HG03175 (cell line): Measurements from ENCODE around the gene CBX7.
"Not testable (repeated sequence)": the region's sequence is repeated elsewhere in the genome, so short reads cannot be mapped to it uniquely, and the experiment has no call there.

Experiments
- ATAC-seq: cut with Tn5 transposase; IDR thresholded peaks from one replicate; pipeline ENCODE4 v1.9.1; 2021; ENCODE audit warnings: mild to moderate bottlenecking, moderate library complexity; ENCODE audit not compliant: unreplicated experiment

The CBX7 gene

GRCh38 chr22:39174498-39175352, 22.2 kb upstream of the CBX7 start:
- no peak for ATAC-seq

DNA sequence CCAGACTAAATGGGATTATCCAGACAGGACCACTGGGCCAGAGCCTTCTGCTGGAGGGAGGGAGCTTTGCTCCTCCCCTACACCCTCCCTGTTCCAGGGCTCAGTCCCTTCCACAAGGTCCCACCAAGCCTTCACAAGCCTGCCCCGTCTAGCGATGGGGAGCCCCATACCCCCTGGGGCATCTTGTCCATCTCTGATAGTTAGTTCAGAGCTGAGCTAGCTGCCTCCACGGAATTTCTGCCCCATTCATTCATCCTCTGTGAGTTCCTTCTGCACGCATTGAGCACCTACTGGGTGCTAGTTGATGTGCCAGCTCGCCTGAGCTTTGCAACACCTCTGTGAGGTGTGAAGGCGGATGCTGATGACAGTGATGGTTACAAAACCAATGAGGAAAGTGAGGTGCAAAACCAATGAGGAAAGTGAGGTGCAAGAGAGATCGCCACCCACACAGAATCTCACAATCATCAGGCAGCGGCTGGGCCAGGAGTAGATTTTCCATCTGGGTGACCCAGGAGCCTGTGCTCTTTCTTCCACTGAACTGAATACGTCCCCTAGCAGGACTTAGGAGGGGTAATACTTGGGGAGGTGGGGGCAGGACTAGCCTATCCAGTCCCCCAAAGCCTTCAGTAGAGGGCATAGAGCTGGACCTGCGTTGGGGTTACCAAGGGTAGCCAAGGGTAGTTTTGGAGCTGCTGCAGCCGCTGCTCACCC, 21.5 kb upstream of the CBX7 start:
- ATAC-seq: no peak

DNA sequence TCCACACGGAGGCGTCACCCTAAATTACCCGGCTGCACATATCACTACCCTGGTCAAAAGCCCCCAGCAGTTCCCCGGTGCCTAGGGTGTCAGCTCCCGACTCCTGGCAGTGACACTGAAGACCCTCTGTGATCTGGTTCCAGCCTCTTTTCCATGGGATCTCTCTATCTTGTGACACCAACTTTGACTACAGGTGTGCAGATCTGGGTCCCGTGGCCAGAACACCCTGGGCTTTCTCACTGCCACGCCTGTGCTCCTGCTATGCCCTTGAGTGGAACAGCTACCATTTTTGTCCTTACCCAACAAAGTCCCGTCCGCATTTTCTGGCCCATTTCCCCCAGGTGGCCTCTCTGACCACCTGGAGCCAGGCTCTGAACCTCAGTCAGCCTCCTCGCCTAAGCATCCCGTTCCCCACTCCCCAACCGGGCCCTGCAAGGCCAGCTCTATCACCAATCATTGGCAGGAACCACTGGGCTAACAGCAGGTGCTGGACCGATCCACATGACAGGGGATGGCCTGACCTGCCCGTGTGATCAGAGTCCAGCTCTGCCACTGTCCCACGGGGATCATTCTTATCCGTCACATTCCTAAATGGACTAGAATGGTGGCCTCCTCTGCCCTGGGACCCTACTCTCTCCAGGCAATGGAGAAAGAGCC, 20.7 kb upstream of the CBX7 start:
- ATAC-seq: no peak

- not testable (repeated sequence) for ATAC-seq
Observed at GRCh38 chr22:39172265-39173049, 20.0 kb upstream of the CBX7 start.

GRCh38 chr22:39171623-39172264, 19.3 kb upstream of the CBX7 start:
- no peak for ATAC-seq

- ATAC-seq: peak; percentile 71
Observed at GRCh38 chr22:39170825-39171622, 18.5 kb upstream of the CBX7 start.

DNA sequence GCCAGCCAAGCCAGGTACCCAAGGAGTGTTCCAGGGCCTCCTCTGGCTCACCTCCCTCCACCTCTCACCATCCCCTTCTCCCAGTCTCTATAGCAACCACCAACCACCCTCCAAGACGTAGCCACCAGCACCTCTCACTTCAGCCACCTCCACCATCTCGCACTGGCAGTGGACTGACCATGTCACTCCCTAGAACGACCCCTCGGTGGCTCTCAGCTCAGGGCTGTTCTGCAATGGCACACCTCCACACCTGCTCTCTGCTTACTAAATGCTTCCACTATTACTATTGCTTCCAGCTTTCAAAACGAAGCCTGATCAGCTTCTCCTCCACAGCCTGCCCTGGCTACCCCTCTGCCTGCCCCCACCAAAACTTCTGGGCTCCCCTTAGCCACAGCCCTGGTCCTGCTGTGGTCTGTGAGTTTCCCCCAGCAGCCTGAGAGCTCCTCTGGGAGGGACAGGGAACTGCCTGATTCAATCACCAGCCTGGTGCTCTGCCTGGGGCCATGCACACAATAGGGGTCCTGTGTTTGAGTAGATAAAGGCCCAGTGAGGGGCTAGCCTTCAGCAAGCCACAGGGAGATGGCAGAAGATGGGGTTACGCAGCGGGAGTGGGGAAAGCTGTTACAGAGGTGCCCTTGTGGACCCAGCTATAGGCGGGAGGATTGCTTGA, 17.5 kb upstream of the CBX7 start:
- no peak for ATAC-seq

DNA sequence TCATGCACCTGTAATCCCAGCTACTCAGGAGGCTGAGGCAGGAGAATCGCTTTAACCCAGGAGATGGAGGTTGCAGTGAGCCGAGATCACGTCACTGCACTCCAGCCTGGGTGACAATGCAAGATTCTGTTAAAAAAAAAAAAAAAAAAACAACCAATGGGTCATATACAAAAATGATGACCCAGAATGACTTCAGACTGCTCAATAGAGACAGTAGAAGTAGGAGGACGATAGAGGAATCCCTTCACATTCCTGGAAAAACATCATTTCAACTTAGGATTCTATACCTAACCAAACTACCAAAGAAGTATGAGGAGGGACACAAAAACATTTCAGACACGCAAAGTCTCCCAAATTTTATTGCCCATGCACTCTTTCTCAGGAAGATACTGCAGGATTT, 14.1 kb upstream of the CBX7 start:
- ATAC-seq: no peak

DNA sequence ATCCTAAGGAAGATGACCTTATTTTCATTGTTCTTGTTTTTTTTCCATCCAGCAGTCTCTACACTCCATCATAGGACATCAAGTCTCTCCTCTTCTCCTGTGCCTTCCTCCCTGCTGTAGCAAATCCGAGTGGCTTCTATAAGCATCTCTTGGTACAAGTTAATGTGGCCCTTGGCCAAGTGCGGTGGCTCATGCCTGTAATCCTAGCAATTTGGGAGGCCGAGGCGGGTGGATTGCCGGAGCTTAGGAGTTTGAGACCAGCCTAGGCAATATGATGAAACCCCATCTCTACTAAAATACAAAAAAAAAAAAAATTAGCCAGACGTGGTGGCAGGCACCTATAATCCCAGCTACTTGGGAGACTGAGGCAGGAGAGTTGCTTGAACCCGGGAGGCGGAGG, 3.6 kb upstream of the CBX7 start:
- ATAC-seq: not testable (repeated sequence)

- no peak for ATAC-seq
Observed at GRCh38 chr22:39155421-39155820, 2.9 kb upstream of the CBX7 start.

GRCh38 chr22:39153220-39153717, 789 bp upstream of the CBX7 start:
- ATAC-seq: peak; percentile 1

DNA sequence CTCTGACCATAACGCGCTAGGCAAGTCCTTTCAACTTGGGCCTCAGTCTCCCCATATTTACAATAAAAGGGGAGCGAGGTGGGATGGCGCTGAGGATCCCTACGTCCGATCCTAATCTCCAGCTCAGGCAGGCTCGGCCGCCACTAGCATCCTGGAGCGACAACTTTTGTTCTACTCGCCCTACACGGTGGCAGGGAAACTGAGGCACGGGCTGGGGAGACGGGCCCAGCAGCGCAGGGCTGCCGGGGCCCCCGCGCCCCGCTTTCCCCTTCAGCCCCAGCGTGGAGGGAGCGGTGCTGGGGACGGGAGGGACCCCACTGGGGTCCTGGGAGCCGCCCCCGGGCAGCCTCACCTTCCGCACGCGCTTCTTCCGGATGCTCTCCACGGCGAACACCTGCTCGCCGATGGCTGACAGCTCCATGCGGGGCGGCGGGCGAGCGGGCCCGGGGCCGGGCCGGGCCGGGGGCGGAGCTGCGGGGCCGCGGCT, 413 bp downstream of the CBX7 start:
- ATAC-seq: peak; percentile 53

- no peak for ATAC-seq
Observed at GRCh38 chr22:39151329-39151975, 1.0 kb downstream of the CBX7 start.

DNA sequence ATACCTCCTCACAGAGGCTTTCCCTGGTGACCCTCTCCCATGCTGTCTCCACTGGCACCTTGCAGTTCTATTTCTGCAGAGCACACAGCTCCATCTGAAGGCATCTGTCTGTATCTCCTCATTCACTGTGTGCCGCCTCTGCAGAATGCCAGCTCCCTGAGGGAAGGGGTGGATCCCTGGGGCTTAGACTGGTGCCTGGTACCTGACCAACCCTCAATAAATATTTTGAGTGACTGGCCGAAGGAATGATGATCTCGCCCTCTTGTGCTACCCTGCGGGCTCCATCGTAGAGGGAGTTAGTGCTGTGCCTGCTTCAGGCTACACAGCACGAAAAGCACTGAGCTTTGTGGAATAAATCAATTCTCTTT, 1.6 kb downstream of the CBX7 start:
- ATAC-seq: no peak

DNA sequence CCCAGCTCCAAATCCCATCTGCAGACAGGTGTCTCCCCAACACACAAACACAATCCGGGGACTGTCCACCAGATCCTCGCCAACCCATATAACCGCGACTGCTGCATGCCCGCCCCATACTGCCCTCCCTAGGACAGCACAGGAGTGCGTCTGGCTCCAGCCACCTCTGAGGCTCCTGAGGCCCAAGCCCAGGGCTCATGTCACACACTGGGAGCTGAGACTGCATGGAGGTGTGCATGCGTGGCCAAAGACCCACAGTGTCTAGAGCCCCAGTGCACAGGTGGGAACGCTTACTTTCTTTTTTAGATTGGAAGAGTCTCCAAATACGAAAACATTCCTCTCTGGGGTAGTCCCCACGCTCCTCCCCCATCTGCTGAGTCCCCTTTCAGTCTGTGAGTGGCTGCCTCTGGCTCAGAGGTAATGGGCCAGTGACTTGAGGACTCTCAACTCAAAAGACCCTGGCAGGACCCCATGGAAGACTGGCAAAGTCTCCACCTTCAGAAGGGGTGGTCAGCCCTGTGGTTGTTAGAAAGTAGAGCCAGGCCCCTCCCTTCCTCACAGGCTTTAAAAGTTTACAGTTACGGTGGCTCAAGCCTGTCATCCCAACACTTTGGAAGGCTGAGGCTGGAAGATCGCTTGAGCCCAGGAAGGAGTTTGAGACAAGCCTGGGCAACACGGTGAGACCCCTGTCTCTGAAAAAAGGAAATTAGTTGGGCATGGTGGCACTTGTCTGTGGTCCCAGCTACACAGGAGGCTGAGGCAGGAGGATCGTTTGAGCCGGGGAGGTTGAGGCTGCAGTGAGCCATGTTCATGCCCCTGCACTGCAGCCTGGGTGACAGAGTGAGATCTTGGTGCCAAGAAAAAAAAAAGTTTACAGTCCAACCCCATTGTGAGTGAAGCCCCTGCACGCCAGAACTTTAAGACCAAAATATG, 2.3 kb downstream of the CBX7 start:
- no peak for ATAC-seq

DNA sequence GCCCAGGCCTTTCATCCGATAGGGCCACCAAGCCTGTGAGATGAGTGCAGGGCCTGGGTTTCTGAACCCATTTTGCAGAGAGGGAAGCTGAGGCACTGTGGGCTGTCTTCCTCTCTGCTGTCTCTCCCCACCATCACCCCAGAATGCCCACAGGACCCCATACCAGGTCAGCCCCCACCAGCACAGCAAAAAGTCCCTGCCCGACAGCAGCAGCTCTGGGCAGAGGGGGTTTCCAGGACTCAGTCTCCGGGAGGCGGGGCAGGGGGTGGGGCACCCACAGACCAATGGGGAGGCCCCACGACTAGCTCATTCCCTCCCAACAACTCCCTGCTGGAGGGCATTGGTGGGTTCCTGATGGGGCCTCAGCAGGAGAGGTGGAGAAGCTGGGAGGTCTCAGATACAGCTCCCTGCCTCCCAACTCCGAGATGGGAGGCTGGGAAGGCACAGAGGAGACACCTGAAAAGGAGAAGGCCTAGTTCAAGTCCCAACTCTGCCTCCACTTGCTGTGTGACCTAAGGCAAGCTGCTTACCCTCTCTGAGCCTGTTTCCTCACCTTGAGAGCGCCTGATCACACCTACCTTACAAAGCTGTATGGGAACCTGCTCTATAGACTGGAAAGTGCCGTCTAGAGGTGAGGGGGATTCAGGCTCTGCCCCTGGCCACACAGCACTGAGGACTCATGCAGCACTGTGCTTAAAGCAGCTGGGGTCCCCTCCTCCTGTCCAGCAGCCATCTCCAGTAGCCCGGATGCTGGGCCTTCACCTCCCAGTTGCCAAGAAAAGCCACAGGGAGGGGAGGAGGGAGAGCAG, 3.5 kb downstream of the CBX7 start:
- no peak for ATAC-seq
